WTC11 (cell line): ENCODE measurements around the gene EYA2. TPM values are rescaled to one million over a fixed set of nuclear protein-coding genes. Genes with fewer than 3 reads are reported as not detected.

Experiments used
- ATAC-seq: fragments of 200-7000 bp; cut with Tn5 transposase; 2 replicates; pipeline ENCODE4 v1.10.0; 2021; ENCODE audit warnings: mild to moderate bottlenecking, moderate library complexity
- CTCF ChIA-PET: fragments of 300-600 bp; sonication (Branson Sonifier 250); formaldehyde crosslinking; loops from one replicate; lab custom pipeline; 2021; ENCODE audit warnings: antibody characterized with exemption; lab: Charles Lee
- POLR2A ChIA-PET: fragments of 350-600 bp; sonication (Branson Sonifier 250); formaldehyde crosslinking; loops from one replicate; lab custom pipeline; 2021; ENCODE audit warnings: antibody characterized with exemption; lab: Charles Lee
- DNase-seq: peaks from one replicate; pipeline ENCODE4 v3.0.0; 2021; ENCODE audit warnings: low spot score
- H3K27ac Mint-ChIP-seq: 2 replicates; pipeline ENCODE4 v1.8.0; 2021; ENCODE audit warnings: mixed read lengths
- H3K27me3 Mint-ChIP-seq: 2 replicates; pipeline ENCODE4 v1.8.0; 2021; ENCODE audit warnings: low read depth, mild to moderate bottlenecking, moderate library complexity, mixed read lengths
- H3K36me3 Mint-ChIP-seq: 2 replicates; pipeline ENCODE4 v1.8.0; 2021; ENCODE audit warnings: mixed read lengths
- H3K4me1 Mint-ChIP-seq: 2 replicates; pipeline ENCODE4 v1.8.0; 2022; ENCODE audit warnings: mixed read lengths
- H3K4me3 Mint-ChIP-seq: 2 replicates; pipeline ENCODE4 v1.8.0; 2021; ENCODE audit warnings: mild to moderate bottlenecking, moderate library complexity, mixed read lengths
- H3K9me3 Mint-ChIP-seq: 2 replicates; pipeline ENCODE4 v1.8.0; 2021; ENCODE audit warnings: mixed read lengths
- AFF4 ChIP-seq: sonication (generic); formaldehyde crosslinking; IDR thresholded peaks from 2 replicates; pipeline ENCODE4 v1.8.1; 2023; ENCODE audit warnings: mild to moderate bottlenecking, missing genetic modification reagents, borderline replicate concordance
- ATF1 ChIP-seq: sonication (generic); formaldehyde crosslinking; IDR thresholded peaks from 2 replicates; pipeline ENCODE4 v1.8.1; 2023; ENCODE audit warnings: mild to moderate bottlenecking, moderate library complexity, missing genetic modification reagents
- ATF2 ChIP-seq: sonication (generic); formaldehyde crosslinking; IDR thresholded peaks from 2 replicates; pipeline ENCODE4 v1.8.1; 2022; ENCODE audit warnings: low read depth, missing genetic modification reagents, borderline replicate concordance
- CREM ChIP-seq: sonication (generic); formaldehyde crosslinking; IDR thresholded peaks from 2 replicates; pipeline ENCODE4 v1.8.1; 2022; ENCODE audit warnings: mild to moderate bottlenecking, missing genetic modification reagents, moderate library complexity
- E2F5 ChIP-seq: sonication (generic); formaldehyde crosslinking; IDR thresholded peaks from 2 replicates; pipeline ENCODE4 v1.8.1; 2022; ENCODE audit warnings: mild to moderate bottlenecking, moderate library complexity, missing genetic modification reagents
- ETV6 ChIP-seq: sonication (generic); formaldehyde crosslinking; IDR thresholded peaks from 2 replicates; pipeline ENCODE4 v1.8.1; 2022; ENCODE audit warnings: mild to moderate bottlenecking, missing genetic modification reagents
- FOXJ3 ChIP-seq: sonication (generic); formaldehyde crosslinking; IDR thresholded peaks from 2 replicates; pipeline ENCODE4 v1.9.0; 2021; ENCODE audit warnings: missing genetic modification reagents, mild to moderate bottlenecking, borderline replicate concordance
- FOXK1 ChIP-seq: sonication (generic); formaldehyde crosslinking; IDR thresholded peaks from 2 replicates; pipeline ENCODE4 v1.8.0; 2022; ENCODE audit warnings: mild to moderate bottlenecking, moderate library complexity, missing genetic modification reagents
- JAZF1 ChIP-seq: fragments of 250-450 bp; sonication (Bioruptor Pico); IDR thresholded peaks from 2 replicates; pipeline ENCODE4 v1.9.0; 2021; ENCODE audit warnings: moderate library complexity, mild to moderate bottlenecking, inconsistent platforms
- KAT7 ChIP-seq: sonication (generic); formaldehyde crosslinking; IDR thresholded peaks from 2 replicates; pipeline ENCODE4 v1.8.1; 2023; ENCODE audit warnings: missing genetic modification reagents, mild to moderate bottlenecking, borderline replicate concordance
- OVOL2 ChIP-seq: fragments of 250-450 bp; sonication (Bioruptor Pico); IDR thresholded peaks from 2 replicates; pipeline ENCODE4 v1.9.0; 2021; ENCODE audit warnings: mild to moderate bottlenecking, borderline replicate concordance
- STAT6 ChIP-seq: sonication (generic); formaldehyde crosslinking; conservative IDR thresholded peaks from 2 replicates; pipeline ENCODE4 v1.8.1; 2023; ENCODE audit warnings: mild to moderate bottlenecking, low read depth, missing genetic modification reagents, moderate library complexity
- TEAD4 ChIP-seq: sonication (generic); formaldehyde crosslinking; IDR thresholded peaks from 2 replicates; pipeline ENCODE4 v1.8.0; 2022; ENCODE audit warnings: mild to moderate bottlenecking, missing genetic modification reagents
- ZBTB21 ChIP-seq: sonication (generic); formaldehyde crosslinking; IDR thresholded peaks from 2 replicates; pipeline ENCODE4 v1.8.1; 2023; ENCODE audit warnings: mild to moderate bottlenecking, missing genetic modification reagents, borderline replicate concordance
- ZBTB43 ChIP-seq: sonication (generic); formaldehyde crosslinking; IDR thresholded peaks from 2 replicates; pipeline ENCODE4 v1.8.1; 2023; ENCODE audit warnings: mild to moderate bottlenecking, missing genetic modification reagents
- ZNF396 ChIP-seq: fragments of 250-450 bp; sonication (Bioruptor Pico); IDR thresholded peaks from 2 replicates; pipeline ENCODE4 v1.8.0; 2021; ENCODE audit warnings: mild to moderate bottlenecking, moderate library complexity, borderline replicate concordance
- ZNF512 ChIP-seq: sonication (generic); formaldehyde crosslinking; IDR thresholded peaks from 2 replicates; pipeline ENCODE4 v1.8.1; 2022; ENCODE audit warnings: missing genetic modification reagents, borderline replicate concordance
- ZSCAN18 ChIP-seq: fragments of 250-450 bp; sonication (Bioruptor Pico); IDR thresholded peaks from 2 replicates; pipeline ENCODE4 v2.1.2; 2022; ENCODE audit warnings: mild to moderate bottlenecking, moderate library complexity
- total RNA-seq: library from RNA; stranded (reverse); gene quantifications from 3 replicates; pipeline ENCODE4 v1.2.3, GENCODE V29; 2021

EYA2 gene
- total RNA-seq, 1 experiment from 2014 or later: 1.5 TPM

- no peak for TF ChIP-seq STAT6
- TF ChIP-seq CREM (CRISPR knock-in tag): no peak
- no peak for TF ChIP-seq OVOL2 (CRISPR knock-in tag)
- no peak for TF ChIP-seq TEAD4
- TF ChIP-seq AFF4 (CRISPR knock-in tag): no peak
Measured at GRCh38 chr20:46937533-46938226, 43.0 kb downstream of the EYA2 start (continued).

- ChIA-PET POLR2A (interaction anchor here (0.6 kb wide), 1 partner anchor 83 kb away, joined by 5 read pairs; no protein-coding TSS in a partner anchor), CTCF (interaction anchor here (0.7 to 1.8 kb wide), 11 partner anchors 9 to 190 kb away, joined by 3 to 8 read pairs (median 4); no protein-coding TSS in a partner anchor)
- Mint-ChIP-seq H3K36me3 (no peaks in the 10 kb centered on the region), H3K9me3 (peaks cover 5% of the 10 kb centered on the region), H3K4me3 (no peak overlapping the region), H3K27me3 (no peaks in the 10 kb centered on the region), H3K27ac (no peak overlapping the region), H3K4me1 (no peaks in the 10 kb centered on the region)
- DNase-seq (no peak), ATAC-seq (no peak)
- TF ChIP-seq E2F5: no peak
- TF ChIP-seq KAT7 (CRISPR knock-in tag): no peak
- TF ChIP-seq FOXJ3 (CRISPR knock-in tag): no peak
- TF ChIP-seq STAT6: no peak
- no peak for TF ChIP-seq ZBTB43 (CRISPR knock-in tag)
- TF ChIP-seq CREM (CRISPR knock-in tag): no peak
- TF ChIP-seq ZNF512 (CRISPR knock-in tag): no peak
- TF ChIP-seq ZNF396 (CRISPR knock-in tag): no peak
- no peak for TF ChIP-seq ATF2 (CRISPR knock-in tag)
- no peak for TF ChIP-seq JAZF1 (CRISPR knock-in tag)
- TF ChIP-seq ZBTB21: no peak
- no peak for TF ChIP-seq ETV6
- no peak for TF ChIP-seq ATF1 (CRISPR knock-in tag)
- no peak for TF ChIP-seq FOXK1
- TF ChIP-seq ZSCAN18 (CRISPR knock-in tag): no peak
Measured at GRCh38 chr20:46938434-46938833, 43.8 kb downstream of the EYA2 start.
